NCI-H82 (cell line): ENCODE results near the gene PABPC3.

Experiments used
- DNase-seq: peaks from one replicate; lab custom pipeline; 2025; lab: John Stamatoyannopoulos, UW

Gene PABPC3

DNA sequence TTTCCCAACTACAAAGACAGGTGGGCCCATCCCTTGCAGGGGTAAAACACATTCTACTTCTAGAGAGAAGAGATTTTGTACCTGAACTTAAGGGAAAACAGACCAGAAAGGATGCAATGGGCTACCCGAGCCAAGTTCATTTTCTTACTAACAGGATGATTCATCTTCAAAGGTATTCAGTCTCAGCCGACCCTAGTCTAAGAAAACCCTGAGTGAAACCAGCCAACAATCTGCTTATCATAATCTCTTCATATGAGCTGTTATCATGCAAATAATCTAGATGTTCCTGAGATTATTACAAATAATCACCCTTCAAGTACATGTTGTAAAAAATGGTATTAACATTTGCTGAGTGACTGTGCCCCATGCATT lies 15.6 kb downstream of the PABPC3 start:
- peak; percentile 53 for DNase-seq

DNA sequence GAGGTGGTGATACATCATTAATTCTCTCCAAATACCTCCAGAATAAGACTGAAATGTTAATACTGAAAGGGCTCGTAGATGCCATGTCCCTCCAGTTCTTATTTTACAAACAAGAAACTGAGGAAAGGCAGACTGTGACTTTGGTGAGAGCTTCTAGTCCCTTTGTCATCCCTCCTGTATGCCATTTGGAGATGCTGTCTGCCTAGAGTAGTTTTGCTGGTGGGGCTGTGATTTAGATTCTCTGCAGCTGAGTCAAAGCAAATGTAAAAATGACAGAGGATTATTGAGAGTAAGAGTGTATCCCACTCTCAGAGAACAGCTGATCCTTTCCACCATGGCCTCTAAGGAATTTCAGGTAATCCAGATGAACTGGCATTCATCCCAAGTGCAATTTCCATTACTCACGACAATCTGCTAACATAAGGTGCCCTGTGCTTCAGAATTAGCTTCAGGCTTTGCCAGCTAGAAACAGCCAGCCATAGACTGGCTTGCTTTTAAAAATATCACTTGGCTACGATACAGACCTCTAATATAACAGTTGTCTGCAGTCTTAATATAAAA lies 16.8 kb downstream of the PABPC3 start:
- DNase-seq, result peak; percentile 63

DNA sequence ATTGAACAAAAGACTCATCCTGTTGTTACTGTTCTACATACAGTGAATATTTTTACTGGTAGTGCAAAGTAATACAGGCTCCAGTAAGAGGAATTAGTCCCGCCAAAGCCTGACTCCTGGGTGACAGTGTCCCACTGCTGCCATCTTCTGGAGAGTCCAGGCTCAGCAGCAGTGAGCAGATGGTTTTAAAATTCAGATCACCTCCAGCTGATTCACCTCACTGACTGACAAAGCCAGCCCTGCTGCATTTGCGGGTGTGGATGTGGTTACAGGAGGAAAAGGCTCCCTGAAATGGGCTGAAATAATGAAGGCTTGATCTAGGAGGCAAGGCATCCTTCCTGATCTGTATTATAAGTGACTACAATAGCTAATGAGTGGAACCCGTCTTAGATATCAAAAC lies 18.3 kb downstream of the PABPC3 start:
- peak; percentile 96 for DNase-seq

DNA sequence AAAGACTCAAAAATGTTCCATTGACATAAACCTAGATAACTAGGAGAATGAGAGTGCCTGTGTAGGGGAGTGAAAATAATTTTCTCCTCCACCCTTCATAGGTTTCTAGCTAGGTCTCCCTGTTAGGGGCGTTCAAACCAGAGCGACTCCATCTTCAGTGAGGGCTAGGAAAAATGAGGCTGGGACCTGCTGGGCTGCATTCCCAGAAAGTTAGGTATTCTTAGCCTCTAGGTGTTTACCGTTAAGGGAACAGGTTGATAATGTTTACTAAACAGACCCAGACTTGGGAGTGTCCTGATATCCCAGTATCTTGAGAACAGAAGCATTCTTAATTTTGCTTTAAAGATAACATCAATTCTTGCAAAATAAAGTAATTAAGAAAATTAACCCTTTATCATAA lies 20.1 kb downstream of the PABPC3 start:
- DNase-seq, result no peak

DNA sequence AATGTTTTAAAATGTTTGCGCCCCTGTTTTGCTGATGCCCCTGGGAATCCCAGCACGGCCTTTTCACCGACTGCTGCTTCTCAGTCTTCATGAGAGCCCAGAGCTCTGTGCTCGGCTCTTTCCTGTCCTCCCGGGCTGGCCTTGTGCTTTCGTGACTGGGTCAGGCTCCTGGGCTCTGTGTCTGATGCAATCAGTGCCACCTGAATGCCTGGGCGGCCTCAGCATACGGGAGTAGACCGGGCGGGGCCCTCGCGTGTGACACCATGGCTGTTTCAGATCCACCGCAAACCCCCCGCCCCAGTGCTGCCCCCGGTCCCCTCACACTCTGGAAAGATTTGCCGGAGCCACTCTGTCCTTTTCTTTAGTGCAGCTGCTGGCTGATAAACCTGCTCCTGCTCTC lies 21.4 kb downstream of the PABPC3 start:
- DNase-seq, result no peak

DNA sequence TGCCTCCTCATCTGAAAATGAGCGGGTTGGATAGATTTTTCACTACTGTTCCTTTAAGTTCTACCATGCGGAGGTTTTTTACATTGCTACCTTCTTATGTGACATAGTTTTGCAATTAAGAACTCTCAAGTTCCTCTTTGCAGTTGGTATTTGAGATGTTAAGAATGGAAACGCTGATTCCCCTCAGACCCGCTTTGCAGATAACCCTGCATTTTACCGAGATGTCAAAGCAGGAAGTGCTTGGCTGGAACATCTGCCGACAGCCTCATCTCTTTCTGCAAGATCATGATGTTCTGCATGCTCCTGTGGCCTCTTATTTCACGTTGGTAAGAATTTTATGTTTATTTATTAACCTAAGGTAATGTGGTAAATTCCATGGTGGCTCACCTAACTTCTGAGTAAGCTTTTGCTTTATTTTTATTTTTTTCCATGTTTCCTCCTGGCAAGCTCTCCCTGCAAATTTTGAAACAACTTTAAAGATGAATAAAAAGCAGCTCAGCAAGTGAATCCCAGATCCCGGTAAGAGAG lies 22.5 kb downstream of the PABPC3 start:
- no peak for DNase-seq

DNA sequence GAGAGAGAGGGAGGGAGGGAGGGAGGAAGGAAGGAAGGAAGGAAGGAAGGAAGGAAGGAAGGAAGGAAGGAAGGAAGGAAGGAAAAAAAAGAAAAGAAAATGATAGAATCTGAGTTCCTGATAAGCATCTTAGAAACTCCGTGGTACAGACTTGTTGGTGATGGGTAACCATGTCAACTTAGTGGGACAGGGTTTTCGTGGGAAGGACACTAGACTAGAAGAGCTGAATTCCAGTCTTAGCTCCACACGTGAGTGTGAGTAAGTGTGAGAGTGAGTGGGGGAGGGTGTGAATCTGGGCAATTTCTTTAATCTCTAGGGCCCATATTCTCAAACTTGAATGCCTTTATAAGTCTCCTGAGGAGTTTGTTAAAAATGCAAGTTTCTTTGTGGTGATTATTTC lies 35.0 kb downstream of the PABPC3 start:
- DNase-seq, result no peak

DNA sequence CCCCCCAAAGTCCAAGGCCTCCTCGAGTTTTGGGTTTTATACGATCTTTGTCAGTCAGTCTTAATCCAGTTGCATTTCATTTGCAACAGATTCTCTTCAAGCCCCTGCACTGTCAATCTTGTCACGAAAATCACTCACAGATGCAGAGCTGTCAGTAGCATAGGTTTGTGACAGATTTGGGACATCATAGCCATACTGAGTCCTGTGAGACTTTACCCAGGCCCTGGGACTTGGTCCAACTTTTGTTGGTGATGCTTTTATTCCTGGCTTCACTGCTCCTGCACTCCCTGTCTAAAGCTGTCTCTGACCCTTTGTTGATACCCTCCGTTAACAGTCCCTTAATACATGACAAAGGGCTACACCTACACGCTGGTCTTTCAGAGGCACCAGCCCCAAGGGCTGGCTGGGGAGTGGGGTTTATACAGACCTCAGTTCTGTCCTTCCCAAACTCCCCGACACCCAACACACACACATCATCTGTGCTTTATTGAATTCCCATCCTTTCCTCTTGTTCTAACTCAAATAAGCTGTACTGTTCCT lies 36.0 kb downstream of the PABPC3 start:
- no peak for DNase-seq

DNA sequence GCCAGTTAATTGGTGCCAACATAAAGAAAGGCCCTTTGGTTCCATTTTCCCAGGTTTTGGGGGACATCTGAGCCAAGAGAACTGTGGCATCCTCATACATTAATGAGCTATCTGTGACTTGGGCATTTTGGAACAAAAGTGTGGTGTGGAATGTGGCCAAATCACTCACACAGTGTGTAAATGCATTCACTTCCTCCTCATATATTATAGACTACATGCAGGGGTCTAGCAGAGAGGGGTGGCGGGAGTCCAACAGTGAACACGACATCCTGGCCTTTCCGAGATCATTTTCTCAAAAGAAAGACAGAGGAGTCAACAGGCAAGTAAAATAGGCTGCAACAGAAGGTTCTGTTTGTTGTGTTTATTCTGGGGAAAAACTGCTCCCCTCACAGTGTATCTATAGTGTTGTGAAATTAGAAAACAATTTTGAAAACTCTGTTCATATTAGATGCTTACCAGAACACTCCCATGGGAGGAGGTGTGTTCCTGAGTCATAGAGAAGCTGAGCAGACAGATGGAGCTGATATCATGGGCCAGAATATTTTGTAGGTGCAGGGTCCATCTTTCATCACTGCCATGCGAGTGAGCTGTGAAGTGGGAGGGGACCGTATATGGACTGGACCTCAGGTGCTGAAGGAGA lies 36.9 kb downstream of the PABPC3 start:
- DNase-seq, result no peak

DNA sequence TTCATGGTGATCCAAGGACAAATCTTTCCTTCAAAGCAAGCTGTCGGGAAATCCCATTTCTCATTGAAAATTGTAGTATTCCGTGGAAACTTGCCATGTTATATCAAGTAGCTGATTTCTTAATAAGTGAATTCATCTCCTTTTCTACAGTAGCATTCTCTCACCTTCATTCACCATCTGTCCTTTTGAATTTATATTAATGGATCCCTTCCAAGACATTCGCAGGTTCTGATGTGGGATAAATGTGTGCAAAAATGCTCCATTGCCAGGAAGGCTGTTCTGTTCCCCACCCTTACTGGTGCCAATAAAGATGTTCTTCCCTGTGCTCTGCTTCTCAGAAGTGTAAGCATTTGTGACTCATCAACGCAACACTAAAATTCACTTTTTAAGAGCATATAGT lies 40.0 kb downstream of the PABPC3 start:
- DNase-seq, result no peak

DNA sequence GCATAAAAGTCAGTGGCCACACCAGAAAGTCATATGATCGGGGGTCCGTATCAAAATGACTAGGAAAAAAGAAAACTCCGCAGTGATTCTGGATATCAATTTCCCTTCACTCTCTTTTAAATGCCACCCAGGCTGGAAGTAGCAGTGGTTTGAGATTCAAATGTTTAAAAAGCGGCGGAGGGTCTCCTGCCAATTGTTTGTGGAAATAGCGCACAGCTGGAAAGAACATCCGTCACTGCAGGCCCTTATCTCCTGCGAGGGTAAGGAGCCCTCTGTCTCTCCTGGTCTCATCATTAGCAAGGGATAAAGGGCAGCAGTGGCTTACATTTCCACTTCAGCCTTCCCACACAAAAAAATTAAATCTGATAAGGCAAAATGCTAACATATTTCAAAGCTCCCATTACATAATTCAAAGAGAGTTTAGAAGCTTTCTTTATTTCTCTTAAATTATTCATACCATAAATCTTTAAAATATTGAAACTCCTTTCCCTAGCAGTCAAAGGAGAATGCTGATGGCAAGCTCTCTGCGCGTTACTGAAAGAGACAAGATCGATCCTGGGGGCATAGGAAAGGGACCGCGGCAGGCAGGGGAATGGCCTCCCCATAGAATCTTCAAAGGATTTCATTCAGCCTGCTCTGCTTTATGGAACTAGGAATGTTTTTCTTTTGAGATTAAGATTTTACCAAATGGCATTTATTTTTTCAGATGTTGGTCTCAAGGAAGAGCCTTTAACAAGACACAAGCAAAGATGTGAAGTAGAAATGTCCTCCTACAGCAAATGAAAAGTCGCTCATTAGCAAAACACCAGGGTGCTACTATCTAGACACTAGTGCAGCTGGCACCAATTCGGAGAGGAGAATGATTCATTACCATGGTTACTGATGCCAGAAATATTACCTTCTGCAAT lies 41.2 kb downstream of the PABPC3 start:
- no peak for DNase-seq

DNA sequence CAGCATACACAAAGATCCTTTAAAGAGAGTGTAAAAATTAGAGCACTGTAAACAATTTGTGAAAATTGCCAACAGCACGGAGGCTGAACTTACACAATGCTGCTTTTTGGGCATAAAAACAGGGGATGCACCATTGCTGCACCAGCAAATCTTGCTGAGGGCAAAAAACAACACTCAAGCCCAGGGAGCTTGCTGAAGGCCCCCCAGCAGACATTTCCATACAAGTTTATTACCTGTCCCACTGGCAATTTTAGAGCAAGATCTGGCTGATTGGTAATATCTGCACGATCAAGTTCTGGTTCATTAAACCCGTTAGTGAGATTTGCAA lies 41.8 kb downstream of the PABPC3 start:
- DNase-seq, result no peak

DNA sequence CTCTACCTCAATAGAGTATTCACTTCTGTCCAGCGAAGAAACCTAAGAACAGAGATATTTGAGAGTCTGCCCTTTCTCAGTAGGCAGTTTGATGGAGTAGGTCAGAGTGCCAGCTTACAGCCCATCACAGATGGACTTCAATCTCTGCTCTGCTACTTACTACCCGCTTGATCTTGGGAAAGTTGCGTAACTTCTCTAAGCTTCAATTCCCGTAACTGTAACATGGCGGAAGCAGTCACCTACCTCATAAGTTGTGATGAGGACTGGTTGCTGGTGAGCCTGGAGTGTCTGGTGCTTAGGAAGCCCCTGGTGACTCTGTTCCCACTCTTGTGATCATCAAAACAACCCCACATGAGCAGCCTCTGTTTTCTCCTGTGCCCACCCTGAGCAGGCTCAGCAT lies 45.1 kb downstream of the PABPC3 start:
- DNase-seq, result no peak

DNA sequence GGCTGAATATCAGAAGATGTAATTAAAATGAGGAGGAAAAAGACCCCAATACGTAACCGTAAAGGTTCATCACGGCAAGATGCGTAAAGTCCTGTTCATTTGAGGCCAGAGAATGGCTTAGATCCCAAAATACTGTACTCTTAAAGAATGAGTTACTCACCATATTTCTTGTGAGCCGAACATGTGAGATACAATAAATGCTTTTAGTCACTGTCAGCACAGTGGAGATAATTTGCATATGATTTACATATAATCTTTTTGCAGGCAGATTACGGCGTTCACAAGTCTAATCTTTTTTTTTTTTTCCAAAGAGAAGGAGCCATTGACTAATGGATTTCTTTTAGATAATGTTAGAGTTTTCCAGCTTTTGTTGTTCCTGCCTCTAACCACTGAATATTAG lies 47.8 kb downstream of the PABPC3 start:
- no peak for DNase-seq

DNA sequence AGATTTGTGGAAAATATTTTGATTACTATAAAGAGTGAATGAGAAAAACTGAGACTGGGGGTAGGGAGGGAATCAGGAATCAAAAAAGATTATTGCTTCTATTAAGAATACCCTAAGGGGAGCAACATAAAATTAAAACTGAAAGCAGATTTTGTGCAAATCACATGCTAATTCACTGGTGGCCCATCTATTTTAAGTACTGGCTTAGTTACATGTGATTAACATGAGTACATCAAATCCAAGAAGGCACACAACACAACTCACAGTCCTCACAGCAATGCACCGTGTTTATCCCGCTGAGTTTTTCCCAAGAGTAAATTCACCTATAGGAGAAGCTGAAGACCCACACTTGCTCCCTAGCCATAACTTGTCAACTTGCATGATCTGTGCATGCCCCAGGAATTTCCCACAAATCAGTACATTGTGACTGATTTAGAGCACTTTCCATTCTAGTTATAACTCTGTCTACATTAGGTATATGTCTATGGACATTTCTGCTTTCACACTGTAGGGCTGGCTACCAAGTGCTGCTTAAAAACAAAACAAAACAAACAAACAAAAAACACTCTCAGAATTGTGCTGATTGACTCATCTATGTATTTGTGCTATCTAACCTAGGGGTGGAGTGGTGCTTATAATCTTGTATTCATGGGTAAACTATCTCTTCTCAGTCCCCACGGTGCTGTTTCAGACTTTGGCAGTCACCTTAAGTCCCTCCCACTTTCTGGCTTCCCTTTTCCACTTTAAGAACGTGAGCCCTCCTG lies 51.9 kb downstream of the PABPC3 start:
- no peak for DNase-seq

DNA sequence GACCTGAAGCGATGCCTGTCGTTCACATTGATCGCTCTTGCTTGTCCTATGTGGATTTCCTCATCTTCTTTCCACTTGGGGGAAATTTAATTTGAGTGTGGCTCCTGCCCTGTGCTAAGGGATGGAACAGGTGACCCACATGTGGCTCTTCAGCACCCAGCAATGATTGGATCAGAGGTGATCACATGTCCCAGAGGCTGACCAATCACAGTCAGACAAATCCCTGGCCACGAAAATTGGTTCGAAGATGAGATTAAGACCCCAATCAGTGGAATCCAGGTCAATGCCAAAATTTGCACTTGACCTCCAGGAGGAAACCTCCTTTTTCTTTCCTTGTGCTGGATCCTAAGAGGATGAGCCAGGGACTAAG lies 52.5 kb downstream of the PABPC3 start:
- DNase-seq, result no peak
